Kidney tubule cell (primary cell): ENCODE results near the gene MYD88.

ENCODE experiments used
- DNase-seq: peaks from one replicate; pipeline ENCODE4 v3.0.0-alpha.2; 2018; ENCODE audit warnings: low spot score

The MYD88 gene

GRCh38 chr3:38112378-38112761 lies 26.1 kb upstream of the MYD88 start:
- no peak for DNase-seq

GRCh38 chr3:38114052-38114874 lies 24.2 kb upstream of the MYD88 start:
- DNase-seq = no peak

GRCh38 chr3:38114875-38115644 lies 23.4 kb upstream of the MYD88 start:
- peak; percentile 47 for DNase-seq

GRCh38 chr3:38115645-38116427 lies 22.6 kb upstream of the MYD88 start:
- no peak for DNase-seq

GRCh38 chr3:38116471-38117162 lies 21.8 kb upstream of the MYD88 start:
- peak; percentile 41 for DNase-seq

GRCh38 chr3:38117163-38117716 lies 21.2 kb upstream of the MYD88 start:
- DNase-seq = peak; percentile 71

- DNase-seq = peak; percentile 68
Measured at GRCh38 chr3:38117748-38118420, 20.6 kb upstream of the MYD88 start.

GRCh38 chr3:38118421-38119247 lies 19.8 kb upstream of the MYD88 start:
- DNase-seq = no peak

- DNase-seq = no peak
Measured at GRCh38 chr3:38119248-38119544, 19.3 kb upstream of the MYD88 start.

GRCh38 chr3:38119821-38120692 lies 18.4 kb upstream of the MYD88 start:
- no peak for DNase-seq

GRCh38 chr3:38120693-38121450 lies 17.6 kb upstream of the MYD88 start:
- no peak for DNase-seq

- no peak for DNase-seq
Measured at GRCh38 chr3:38121451-38121831, 17.0 kb upstream of the MYD88 start.

- no peak for DNase-seq
Measured at GRCh38 chr3:38121832-38122461, 16.5 kb upstream of the MYD88 start.

- DNase-seq = no peak
Measured at GRCh38 chr3:38122712-38123290, 15.7 kb upstream of the MYD88 start.

- DNase-seq = no peak
Measured at GRCh38 chr3:38124324-38125122, 13.9 kb upstream of the MYD88 start.

- DNase-seq = no peak
Measured at GRCh38 chr3:38125305-38126120, 12.9 kb upstream of the MYD88 start.
